Hepatocyte (in vitro differentiated cells): ENCODE results near the gene FIP1L1. TPM values are rescaled to one million over a fixed set of nuclear protein-coding genes. Genes with fewer than 3 reads are reported as not detected.
"Not testable (repeated sequence)": the region's sequence is repeated elsewhere in the genome, so short reads cannot be mapped to it uniquely, and the experiment has no call there.

Experiments
- DNase-seq: peaks from one replicate; pipeline ENCODE4 v3.0.0-alpha.2; 2016; ENCODE audit warnings: low spot score
- H2AFZ ChIP-seq: fragments of 200-600 bp; sonication (generic); 2 replicates; pipeline ENCODE4 v1.6.0; 2016; ENCODE audit warnings: antibody characterized with exemption, mild to moderate bottlenecking
- H3K27ac ChIP-seq: fragments of 200-600 bp; sonication (generic); 2 replicates; pipeline ENCODE4 v1.5.1; 2016; ENCODE audit warnings: mild to moderate bottlenecking
- H3K27me3 ChIP-seq: fragments of 200-600 bp; sonication (generic); 2 replicates; pipeline ENCODE4 v1.6.1; 2016
- H3K36me3 ChIP-seq: fragments of 200-600 bp; sonication (generic); replicated peaks from 2 replicates; pipeline ENCODE4 v1.5.1; 2016; ENCODE audit warnings: low read depth; ENCODE audit not compliant: insufficient read depth
- H3K4me1 ChIP-seq: fragments of 200-600 bp; sonication (generic); 2 replicates; pipeline ENCODE4 v1.5.1; 2016; ENCODE audit warnings: mild to moderate bottlenecking, moderate library complexity; ENCODE audit not compliant: insufficient read depth
- H3K4me2 ChIP-seq: fragments of 200-600 bp; sonication (generic); 2 replicates; pipeline ENCODE4 v1.6.0; 2016
- H3K4me3 ChIP-seq: fragments of 200-600 bp; sonication (generic); 2 replicates; pipeline ENCODE4 v1.5.1; 2016; ENCODE audit warnings: mild to moderate bottlenecking
- H3K79me2 ChIP-seq: fragments of 200-600 bp; sonication (generic); 2 replicates; pipeline ENCODE4 v1.6.0; 2017; ENCODE audit warnings: mild to moderate bottlenecking
- H3K9me2 ChIP-seq: fragments of 200-600 bp; sonication (generic); replicated peaks from 2 replicates; pipeline ENCODE4 v1.6.0; 2017; ENCODE audit warnings: mild to moderate bottlenecking; ENCODE audit not compliant: insufficient read depth
- H3K9me3 ChIP-seq: fragments of 200-600 bp; sonication (generic); 2 replicates; pipeline ENCODE4 v1.5.1; 2016; ENCODE audit warnings: low read depth, mild to moderate bottlenecking
- H4K20me1 ChIP-seq: fragments of 200-600 bp; sonication (generic); 2 replicates; pipeline ENCODE4 v1.6.0; 2016; ENCODE audit warnings: mild to moderate bottlenecking; ENCODE audit not compliant: insufficient read depth, poor library complexity, severe bottlenecking
- CTCF ChIP-seq: fragments of 200-600 bp; sonication (generic); IDR thresholded peaks from 2 replicates; pipeline ENCODE4 v1.5.1; 2016; ENCODE audit warnings: antibody characterized with exemption, mild to moderate bottlenecking; ENCODE audit not compliant: poor library complexity
- EZH2 ChIP-seq: fragments of 200-600 bp; sonication (generic); IDR thresholded peaks from 2 replicates; pipeline ENCODE4 v1.6.1; 2016; ENCODE audit warnings: antibody characterized with exemption, mild to moderate bottlenecking, borderline replicate concordance
- EZH2phosphoT487 ChIP-seq: fragments of 200-600 bp; sonication (generic); IDR thresholded peaks from one replicate; pipeline ENCODE4 v1.6.1; 2018; ENCODE audit warnings: antibody characterized with exemption, mild to moderate bottlenecking, low read depth, moderate library complexity; ENCODE audit not compliant: unreplicated experiment, severe bottlenecking
- WGBS: methylation state at CpG from one replicate; pipeline ENCODE4 v1.1.6; 2016; ENCODE audit warnings: low lambda C conversion rate; ENCODE audit errors: missing lambda C conversion rate; 5-methylcytosine and 5-hydroxymethylcytosine counted together
- polyA plus RNA-seq: library from polyadenylated mRNA; unstranded; fragments of >200 nt; fragmentation: Nextera tagmentation; extraction: Ambion mirVana; gene quantifications from 2 replicates; pipeline ENCODE4 v1.2.1, GENCODE V29; 2016
- total RNA-seq: library from RNA; depleted of rRNA; stranded (reverse); fragments of >200 nt; gene quantifications from 2 replicates; pipeline ENCODE4 v1.2.3, GENCODE V29; 2014

The FIP1L1 gene
- total and polyA plus RNA-seq, 2 experiments from 2014 or later: 50.7 to 75.6 TPM

DNA sequence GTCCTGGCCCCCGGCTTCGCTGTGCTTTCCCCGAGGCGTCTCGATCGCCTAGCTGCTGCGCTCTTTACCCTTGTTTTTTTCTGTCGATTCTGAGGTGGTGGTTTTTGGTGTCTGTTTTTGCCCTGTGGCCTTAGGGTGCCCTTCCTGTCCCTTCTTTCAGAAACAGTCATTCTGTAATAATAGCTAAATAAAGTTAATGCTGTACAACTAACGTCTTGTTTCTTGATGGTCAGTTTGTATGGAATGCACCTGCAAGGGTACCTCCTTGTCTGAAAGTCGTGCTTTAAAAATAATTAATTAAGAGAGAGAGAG is 686 bp downstream of the FIP1L1 start:
- H3K4me3 ChIP-seq: peak overlapping the region; percentile 67
- peak overlapping the region; percentile 64 for H2AFZ ChIP-seq
- no peaks in the 10 kb centered on the region for H3K27me3 ChIP-seq
- WGBS: 2% methylated on average over 10 of the region's 10 CpGs
- H3K4me2 ChIP-seq: peak overlapping the region; percentile 83
- no peak for DNase-seq
- no peaks in the 10 kb centered on the region for H3K9me2 ChIP-seq
- no peaks in the 10 kb centered on the region for H3K9me3 ChIP-seq
- H3K27ac ChIP-seq: peak overlapping the region; percentile 95
- H3K4me1 ChIP-seq: peaks cover 13% of the 10 kb centered on the region
- H3K36me3 ChIP-seq: no peaks in the 10 kb centered on the region
- peaks cover 24% of the 10 kb centered on the region for H4K20me1 ChIP-seq
- TF ChIP-seq EZH2phosphoT487: no peak
- TF ChIP-seq CTCF: no peak
- TF ChIP-seq EZH2: no peak
- H3K79me2 ChIP-seq: peaks cover 56% of the 10 kb centered on the region

DNA sequence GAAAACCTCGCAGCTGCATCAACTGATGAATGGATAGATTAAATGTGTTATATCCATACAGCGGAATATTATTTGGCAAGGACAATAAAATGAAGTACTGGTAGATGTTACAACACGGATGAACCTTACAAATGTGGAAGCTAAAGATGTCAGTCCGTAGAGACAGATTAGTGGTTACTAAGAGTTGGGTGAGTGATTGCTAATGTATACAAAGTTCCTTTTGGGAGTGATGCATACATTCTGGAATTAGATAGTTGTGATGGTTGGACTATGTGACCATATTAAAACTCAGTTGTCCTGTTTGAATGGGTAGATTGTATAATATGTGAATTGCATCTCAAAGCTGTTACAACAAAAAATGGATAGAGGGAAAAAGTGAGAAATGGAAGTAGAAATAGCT is 2.8 kb downstream of the FIP1L1 start:
- peaks cover 24% of the 10 kb centered on the region for H4K20me1 ChIP-seq
- peaks cover 13% of the 10 kb centered on the region for H3K4me1 ChIP-seq
- 89% methylated on average over 4 of the region's 4 CpGs for WGBS
- H3K79me2 ChIP-seq: peaks cover 70% of the 10 kb centered on the region
- no peak overlapping the region for H3K27ac ChIP-seq
- H3K4me2 ChIP-seq: peak overlapping the region; percentile 83
- H3K4me3 ChIP-seq: no peak overlapping the region
- H3K27me3 ChIP-seq: no peaks in the 10 kb centered on the region
- H2AFZ ChIP-seq: no peak overlapping the region
- no peak for DNase-seq
- H3K9me2 ChIP-seq: no peaks in the 10 kb centered on the region
- H3K36me3 ChIP-seq: no peaks in the 10 kb centered on the region
- H3K9me3 ChIP-seq: no peaks in the 10 kb centered on the region
- TF ChIP-seq EZH2 (no peak), CTCF (no peak), EZH2phosphoT487 (no peak)

DNA sequence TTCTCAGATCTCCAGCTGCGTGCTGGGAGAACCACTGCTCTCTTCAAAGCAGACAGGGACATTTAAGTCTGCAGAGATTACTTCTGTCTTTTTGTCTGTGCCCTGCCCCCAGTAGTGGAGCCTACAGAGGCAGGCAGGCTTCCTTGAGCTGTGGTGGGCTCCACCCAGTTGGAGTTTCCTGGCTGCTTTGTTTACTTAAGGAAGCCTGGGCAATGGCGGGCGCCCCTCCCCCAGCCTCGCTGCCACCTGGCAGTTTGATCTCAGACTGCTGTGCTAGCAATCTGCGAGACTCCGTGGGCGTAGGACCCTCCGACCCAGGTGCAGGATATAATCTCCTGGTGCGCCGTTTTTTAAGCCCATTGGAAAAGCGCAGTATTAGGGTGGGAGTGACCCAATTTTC is 32.0 kb downstream of the FIP1L1 start:
- H3K27ac ChIP-seq, H3K27me3 ChIP-seq, H3K9me2 ChIP-seq, H2AFZ ChIP-seq, H3K36me3 ChIP-seq, H3K4me3 ChIP-seq, H3K4me2 ChIP-seq, DNase-seq, H3K9me3 ChIP-seq, H3K4me1 ChIP-seq: not testable (repeated sequence)
- peaks cover 49% of the 10 kb centered on the region for H3K79me2 ChIP-seq
- peaks cover 11% of the 10 kb centered on the region for H4K20me1 ChIP-seq
- WGBS: 94% methylated on average over 11 of the region's 11 CpGs

GRCh38 chr4:53419208-53419607 is 41.8 kb downstream of the FIP1L1 start:
- Histone ChIP-seq H3K4me1 (no peaks in the 10 kb centered on the region), H3K4me2 (no peak overlapping the region)
- 97% methylated on average over 3 of the region's 3 CpGs for WGBS

More at GRCh38 chr4:53419208-53419607, 41.8 kb downstream of the FIP1L1 start:
- no peak for DNase-seq
- H2AFZ ChIP-seq: no peak overlapping the region
- H3K4me3 ChIP-seq: no peak overlapping the region
- no peaks in the 10 kb centered on the region for H3K27me3 ChIP-seq
- no peak for TF ChIP-seq EZH2
- no peak for TF ChIP-seq EZH2phosphoT487
- TF ChIP-seq CTCF: no peak
- H3K9me3 ChIP-seq: no peaks in the 10 kb centered on the region
- H4K20me1 ChIP-seq: no peaks in the 10 kb centered on the region
- H3K27ac ChIP-seq: no peak overlapping the region
- no peaks in the 10 kb centered on the region for H3K9me2 ChIP-seq
- no peaks in the 10 kb centered on the region for H3K36me3 ChIP-seq
- peaks cover 36% of the 10 kb centered on the region for H3K79me2 ChIP-seq
